K562 (cell line): ENCODE data around the gene PLA2G4C. TPM values are rescaled to one million over a fixed set of nuclear protein-coding genes. Genes with fewer than 3 reads are reported as not detected.

Experiments used
- ATAC-seq: fragments of 200-7000 bp; cut with Tn5 transposase; 3 replicates; pipeline ENCODE4 v1.9.1; 2020; ENCODE audit warnings: moderate library complexity
- BruUV-seq: library from RNA; stranded (reverse); fragments of 400-500 nt; replicated peaks from 2 replicates; lab custom pipeline; 2021; lab: Mats Ljungman, UMichigan
- CTCF ChIA-PET: fragments of 300-600 bp; formaldehyde crosslinking; extraction: SDS; loops from one replicate; lab custom pipeline; 2021; ENCODE audit warnings: low intra/inter-chr PET ratio; lab: Yijun Ruan, JAX
- POLR2A ChIA-PET: fragments of 300-600, 350-650 bp; sonication (Branson Sonifier 250); formaldehyde crosslinking; extraction: SDS; loops from one replicate; lab custom pipeline; 2021; ENCODE audit warnings: antibody characterized with exemption, inconsistent platforms; lab: Yijun Ruan, JAX
- DNase-seq, 4 experiments: peaks; one replicate each; pipeline versions ENCODE4 v3.0.0 to v3.0.0-alpha.2; 2011 to 2018; ENCODE audit warnings: low spot score in 3 of 4, mixed read lengths in 3 of 4; ENCODE audit errors: extremely low read depth in 1 of 4
- FAIRE-seq: peaks from 2 replicates; lab custom pipeline; 2011; peaks lifted over from hg19 to GRCh38; lab: Jason Lieb, UNC
- H2AFZ ChIP-seq: 2 replicates; pipeline ENCODE4 v1.6.0; 2011; ENCODE audit warnings: low read depth, low read length, control low read depth, inconsistent platforms
- H3K27ac ChIP-seq: fragments of 200-600 bp; 3 replicates; pipeline ENCODE4 v1.8.0; 2011; ENCODE audit warnings: low read depth, mild to moderate bottlenecking, control low read depth, inconsistent platforms, low read length, moderate library complexity, mixed read lengths; ENCODE audit errors: extremely low read depth
- H3K27me3 ChIP-seq, 2 experiments: fragments of 300-600 bp in 1 of 2; 2 replicates in 1 of 2; 3 replicates in 1 of 2; pipeline versions ENCODE4 v1.6.0 to v1.8.0; 2011; ENCODE audit warnings: inconsistent platforms in 2 of 2, low read length in 2 of 2, mild to moderate bottlenecking in 1 of 2, mixed read lengths in 1 of 2, moderate library complexity in 1 of 2; ENCODE audit not compliant: control insufficient read depth in 2 of 2, insufficient read depth in 2 of 2
- H3K36me3 ChIP-seq: fragments of 300-600 bp; 3 replicates; pipeline ENCODE4 v1.8.0; 2011; ENCODE audit warnings: mild to moderate bottlenecking, low read length, inconsistent platforms; ENCODE audit not compliant: control insufficient read depth, insufficient read depth
- H3K4me1 ChIP-seq, 2 experiments: fragments of 200-600 bp in 1 of 2; replicated peaks in 1 of 2; 2 replicates in 1 of 2; 3 replicates in 1 of 2; pipeline versions ENCODE4 v1.5.1 to v1.8.0; 2011; ENCODE audit warnings: inconsistent platforms in 2 of 2, low read length in 2 of 2, mild to moderate bottlenecking in 1 of 2, mixed read lengths in 1 of 2, moderate library complexity in 1 of 2; ENCODE audit not compliant: control insufficient read depth in 2 of 2, insufficient read depth in 2 of 2
- H3K4me2 ChIP-seq: 2 replicates; pipeline ENCODE4 v1.6.1; 2011; ENCODE audit warnings: low read length, control low read depth, inconsistent platforms, mixed read lengths; ENCODE audit not compliant: insufficient read depth
- H3K4me3 ChIP-seq: fragments of 200-600 bp; sonication (generic), shearing (Covaris generic); 2 replicates; pipeline ENCODE4 v1.5.1; 2016; ENCODE audit warnings: control low read depth, inconsistent platforms
- H3K79me2 ChIP-seq: fragments of 200-600 bp; 3 replicates; pipeline ENCODE4 v1.8.0; 2011; ENCODE audit warnings: low read length, inconsistent platforms; ENCODE audit not compliant: control insufficient read depth, insufficient read depth
- H3K9ac ChIP-seq, 2 experiments: 2 replicates each; pipeline versions ENCODE4 v1.6.0 to v1.6.1; 2011; ENCODE audit warnings: low read depth in 2 of 2, low read length in 2 of 2, control low read depth in 1 of 2, inconsistent platforms in 1 of 2, mild to moderate bottlenecking in 1 of 2, mixed read lengths in 1 of 2; ENCODE audit not compliant: insufficient read depth in 1 of 2
- H3K9me1 ChIP-seq: one replicate; pipeline ENCODE4 v1.6.0; 2011; ENCODE audit warnings: inconsistent platforms, mild to moderate bottlenecking, low read length, moderate library complexity; ENCODE audit not compliant: control insufficient read depth, insufficient read depth
- H3K9me3 ChIP-seq: replicated peaks from 2 replicates; pipeline ENCODE4 v1.5.1; 2011; ENCODE audit warnings: low read depth, low read length, inconsistent platforms; ENCODE audit not compliant: control insufficient read depth, insufficient read depth
- H4K20me1 ChIP-seq: replicated peaks from 2 replicates; pipeline ENCODE4 v1.6.1; 2011; ENCODE audit warnings: low read length, inconsistent platforms, mixed read lengths; ENCODE audit not compliant: control insufficient read depth, insufficient read depth
- EHMT2 ChIP-seq: fragments of 450-650 bp; IDR thresholded peaks from 2 replicates; pipeline ENCODE4 v1.6.1; 2018; ENCODE audit warnings: antibody characterized with exemption
- FOS ChIP-seq: IDR thresholded peaks from 3 replicates; pipeline ENCODE4 v1.6.1; 2011; ENCODE audit not compliant: insufficient read length; ENCODE audit errors: extremely low read depth
- FOXJ3 ChIP-seq: sonication (generic); formaldehyde crosslinking; IDR thresholded peaks from 2 replicates; pipeline ENCODE4 v1.4.0; 2020; ENCODE audit warnings: mild to moderate bottlenecking, missing genetic modification reagents
- GABPA ChIP-seq: fragments of 200-800 bp; sonication (Bioruptor generic); conservative IDR thresholded peaks from 2 replicates; pipeline ENCODE4 v1.6.1; 2016; ENCODE audit warnings: low read depth, missing genetic modification characterization, missing compliant biosample characterization
- ID3 ChIP-seq, 2 experiments: fragments of 250-450 bp in 1 of 2; fragments of 450-650 bp in 1 of 2; sonication (Bioruptor Pico) in 1 of 2; IDR thresholded peaks; 2 replicates each; pipeline versions ENCODE4 v1.6.1 to v1.8.0; 2016 to 2021; ENCODE audit warnings: mild to moderate bottlenecking in 2 of 2, moderate library complexity in 2 of 2, missing compliant biosample characterization in 1 of 2, missing genetic modification characterization in 1 of 2
- JUNB ChIP-seq: fragments of 450-650 bp; formaldehyde crosslinking; conservative IDR thresholded peaks from 2 replicates; pipeline ENCODE4 v1.4.0; 2020; ENCODE audit warnings: mild to moderate bottlenecking
- KLF1 ChIP-seq: fragments of 450-650 bp; IDR thresholded peaks from 2 replicates; pipeline ENCODE4 v1.6.1; 2016; ENCODE audit warnings: missing genetic modification characterization, missing compliant biosample characterization
- MTA3 ChIP-seq: fragments of 450-650 bp; formaldehyde crosslinking; IDR thresholded peaks from 2 replicates; pipeline ENCODE4 v1.6.1; 2017; ENCODE audit warnings: mild to moderate bottlenecking, borderline replicate concordance
- NFIX ChIP-seq: fragments of 250-450 bp; sonication (Bioruptor Pico); IDR thresholded peaks from 2 replicates; pipeline ENCODE4 v1.4.0; 2020; ENCODE audit warnings: low read depth, mild to moderate bottlenecking, moderate library complexity
- RAD21 ChIP-seq, 2 experiments: fragments of 250-450 bp in 1 of 2; fragments of 450-650 bp in 1 of 2; sonication (Bioruptor Pico) in 1 of 2; formaldehyde crosslinking in 1 of 2; IDR thresholded peaks in 1 of 2; conservative IDR thresholded peaks in 1 of 2; 2 replicates each; pipeline versions ENCODE4 v1.4.0 to v1.8.0; 2020 to 2022; ENCODE audit warnings: mild to moderate bottlenecking in 2 of 2, moderate library complexity in 1 of 2
- SRF ChIP-seq, 2 experiments: fragments of 250-450, 450-650 bp in 1 of 2; sonication (Bioruptor Pico) in 1 of 2; sonication (generic) in 1 of 2; formaldehyde crosslinking; IDR thresholded peaks; 2 replicates each; pipeline versions ENCODE4 v1.5.0 to v1.5.1; 2020 to 2022; ENCODE audit warnings: mild to moderate bottlenecking in 1 of 2, missing genetic modification reagents in 1 of 2
- ZBTB2 ChIP-seq: fragments of 450-650 bp; IDR thresholded peaks from 2 replicates; pipeline ENCODE4 v1.6.1; 2016; ENCODE audit warnings: antibody characterized with exemption
- ZNF175 ChIP-seq: fragments of 200-800 bp; sonication (Bioruptor generic); IDR thresholded peaks from 2 replicates; pipeline ENCODE4 v1.6.1; 2016; ENCODE audit warnings: low read depth, mild to moderate bottlenecking, missing genetic modification characterization, missing compliant biosample characterization
- ZNF263 ChIP-seq: sonication (generic); formaldehyde crosslinking; IDR thresholded peaks from 2 replicates; pipeline ENCODE4 v1.8.0; 2022; ENCODE audit warnings: mild to moderate bottlenecking, missing genetic modification reagents, borderline replicate concordance
- ZNF699 ChIP-seq: fragments of 250-450 bp; sonication (Bioruptor Pico); IDR thresholded peaks from 2 replicates; pipeline ENCODE4 v1.8.0; 2021; ENCODE audit warnings: mild to moderate bottlenecking, moderate library complexity; ENCODE audit not compliant: insufficient replicate concordance
- ZNF717 ChIP-seq: fragments of 250-450 bp; sonication (Bioruptor Pico); IDR thresholded peaks from 2 replicates; pipeline ENCODE4 v1.5.0; 2021
- WGBS: fragments of 100-300 bp; shearing (Covaris generic); methylation state at CpG from one replicate; pipeline ENCODE4 v1.1.6; 2016; ENCODE audit warnings: low coverage, mixed read lengths; ENCODE audit not compliant: insufficient coverage; ENCODE audit errors: missing lambda C conversion rate; 5-methylcytosine and 5-hydroxymethylcytosine counted together
- in situ Hi-C: fragments of 300-500 bp; cut with MboI; formaldehyde crosslinking; loops from 4 replicates; pipeline ENCODE4 v1.15.0; 2018; ENCODE audit warnings: inconsistent platforms, mixed read lengths
- intact Hi-C: fragments of 100-400 bp; cut with micrococcal nuclease; formaldehyde crosslinking; loops from 2 replicates; pipeline ENCODE4 v1.14.2; 2022
- polyA plus RNA-seq, 8 experiments: library from polyadenylated mRNA; depleted of rRNA in 4 of 8; stranded (reverse) in 5 of 8; unstranded in 3 of 8; fragments of >200 nt; fragmentation: Nextera tagmentation in 2 of 8; fragmentation: Illumina TruSeq in 1 of 8; extraction: Ambion mirVana in 2 of 8; extraction: Trizol in 1 of 8; gene quantifications; 2 replicates each; pipeline versions ENCODE4 v1.2.1 to v1.2.3, GENCODE V29; 2011 to 2014; ENCODE audit warnings: inconsistent platforms in 1 of 8, missing spikeins in 1 of 8
- total RNA-seq, 7 experiments: library from RNA; depleted of rRNA in 6 of 7; stranded (reverse); fragments of >200 nt in 6 of 7; fragmentation: Illumina TruSeq in 2 of 7; extraction: Trizol in 2 of 7; gene quantifications; 2 replicates each; pipeline versions ENCODE4 v1.2.1 to v1.2.3, GENCODE V29; 2011 to 2021; ENCODE audit warnings: low replicate concordance in 1 of 7

The PLA2G4C gene
- total and polyA plus RNA-seq, 9 of the 15 experiments (the other 6 are each of a cell fraction or from before 2014, with no cell fraction given) = 0.27 to 0.35 (median 0.35) TPM; not detected in 6

GRCh38 chr19:48085904-48086864 lies 24.4 kb downstream of the PLA2G4C start (continued):
- TF ChIP-seq ZNF175 (no peak), ID3 (CRISPR knock-in tag; IDR thresholded peaks at IDR 0.05) (no peak), ID3 (tag; IDR thresholded peaks at IDR 0.05) (no peak), MTA3 (no peak), RAD21 (CRISPR knock-in tag; conservative IDR thresholded peaks at IDR 0.05 in 1 of 2, IDR thresholded peaks at IDR 0.05 in 1 of 2) (peak in 1 of 2 experiments; percentile 28; a peak in 2 of 4 replicates), FOXJ3 (CRISPR knock-in tag) (no peak), ZNF699 (CRISPR knock-in tag) (no peak), EHMT2 (no peak)

GRCh38 chr19:48085076-48085475 lies 25.5 kb downstream of the PLA2G4C start:
- H3K4me1 ChIP-seq = no peaks in the 10 kb centered on the region; a peak in 1 of 5 replicates
- no peaks in the 10 kb centered on the region for H4K20me1 ChIP-seq
- H3K4me2 ChIP-seq = no peak overlapping the region
- WGBS = 0% methylated on average over 3 of the region's 3 CpGs
- no peaks in the 10 kb centered on the region for H3K9me1 ChIP-seq
- intact Hi-C loops (no loop called here), in situ Hi-C loops (no loop called here)
- FAIRE-seq (no peak), DNase-seq (no peak), ATAC-seq (no peak)
- no peak overlapping the region for H3K27ac ChIP-seq
- BruUV-seq = no TSS peak
- H3K79me2 ChIP-seq = no peaks in the 10 kb centered on the region
- H3K27me3 ChIP-seq = peaks cover 9 to 26% of the 10 kb centered on the region in 2 experiments; a peak in 4 of 5 replicates
- H2AFZ ChIP-seq = no peak overlapping the region
- H3K9me3 ChIP-seq = no peaks in the 10 kb centered on the region
- no peak overlapping the region for H3K9ac ChIP-seq
- H3K4me3 ChIP-seq = no peak overlapping the region
- H3K36me3 ChIP-seq = no peaks in the 10 kb centered on the region
- ChIA-PET CTCF (interaction anchor here (1.3 kb wide), 1 partner anchor 122 kb away, joined by 4 read pairs; no protein-coding TSS in a partner anchor), POLR2A (interaction anchor here (1.3 kb wide), 1 partner anchor 9 kb away, joined by 4 read pairs; no protein-coding TSS in a partner anchor)
- TF ChIP-seq NFIX = no peak
- no peak for TF ChIP-seq GABPA (tag)
- no peak for TF ChIP-seq ZNF717 (CRISPR knock-in tag)
- TF ChIP-seq JUNB (CRISPR knock-in tag) = no peak
- no peak for TF ChIP-seq KLF1
- no peak for TF ChIP-seq FOS
- no peak for TF ChIP-seq ZBTB2
- no peak for TF ChIP-seq SRF (CRISPR knock-in tag; IDR thresholded peaks at IDR 0.05)
- TF ChIP-seq ZNF263 (CRISPR knock-in tag) = no peak
